Endothelial cell (in vitro differentiated cells): ENCODE results near the gene PTPRJ. TPM values are rescaled to one million over a fixed set of nuclear protein-coding genes. Genes with fewer than 3 reads are reported as not detected.

Source experiments
- DNase-seq: peaks from one replicate; pipeline ENCODE4 v3.0.0; 2021; ENCODE audit warnings: low spot score
- H3K27ac Mint-ChIP-seq: one replicate; pipeline ENCODE4 v1.8.0; 2021; ENCODE audit warnings: mixed read lengths, inconsistent platforms; ENCODE audit not compliant: unreplicated experiment
- H3K27me3 Mint-ChIP-seq: one replicate; pipeline ENCODE4 v1.8.0; 2021; ENCODE audit warnings: mild to moderate bottlenecking, moderate library complexity, mixed read lengths, inconsistent platforms; ENCODE audit not compliant: unreplicated experiment
- H3K36me3 Mint-ChIP-seq: one replicate; pipeline ENCODE4 v1.8.0; 2021; ENCODE audit warnings: mild to moderate bottlenecking, low read depth, mixed read lengths, inconsistent platforms; ENCODE audit not compliant: unreplicated experiment
- H3K4me1 Mint-ChIP-seq: one replicate; pipeline ENCODE4 v1.8.0; 2021; ENCODE audit warnings: mild to moderate bottlenecking, mixed read lengths, inconsistent platforms; ENCODE audit not compliant: unreplicated experiment
- H3K4me3 Mint-ChIP-seq: one replicate; pipeline ENCODE4 v1.8.0; 2021; ENCODE audit warnings: mild to moderate bottlenecking, mixed read lengths, inconsistent platforms; ENCODE audit not compliant: unreplicated experiment
- H3K9me3 Mint-ChIP-seq: one replicate; pipeline ENCODE4 v1.8.0; 2021; ENCODE audit warnings: mixed read lengths, inconsistent platforms; ENCODE audit not compliant: unreplicated experiment
- total RNA-seq: library from RNA; stranded (reverse); fragmentation: NEBNext Ultra II Directional; extraction: Animal tissue kit (Norgen Biotek cat#: 25700); gene quantifications from one replicate; pipeline ENCODE4 v1.2.1, GENCODE V29; 2021; ENCODE audit not compliant: unreplicated experiment
- TF ChIP-seq, protein P1 (sequence below): fragments of 200-600 bp; sonication (generic); IDR thresholded peaks from one replicate; pipeline ENCODE4 v1.5.0; 2021; ENCODE audit warnings: antibody characterized with exemption; ENCODE audit not compliant: unreplicated experiment

Gene PTPRJ
- total RNA-seq, 1 donor from 2014 or later: 1.6 TPM

- TF ChIP-seq, protein P1, sequence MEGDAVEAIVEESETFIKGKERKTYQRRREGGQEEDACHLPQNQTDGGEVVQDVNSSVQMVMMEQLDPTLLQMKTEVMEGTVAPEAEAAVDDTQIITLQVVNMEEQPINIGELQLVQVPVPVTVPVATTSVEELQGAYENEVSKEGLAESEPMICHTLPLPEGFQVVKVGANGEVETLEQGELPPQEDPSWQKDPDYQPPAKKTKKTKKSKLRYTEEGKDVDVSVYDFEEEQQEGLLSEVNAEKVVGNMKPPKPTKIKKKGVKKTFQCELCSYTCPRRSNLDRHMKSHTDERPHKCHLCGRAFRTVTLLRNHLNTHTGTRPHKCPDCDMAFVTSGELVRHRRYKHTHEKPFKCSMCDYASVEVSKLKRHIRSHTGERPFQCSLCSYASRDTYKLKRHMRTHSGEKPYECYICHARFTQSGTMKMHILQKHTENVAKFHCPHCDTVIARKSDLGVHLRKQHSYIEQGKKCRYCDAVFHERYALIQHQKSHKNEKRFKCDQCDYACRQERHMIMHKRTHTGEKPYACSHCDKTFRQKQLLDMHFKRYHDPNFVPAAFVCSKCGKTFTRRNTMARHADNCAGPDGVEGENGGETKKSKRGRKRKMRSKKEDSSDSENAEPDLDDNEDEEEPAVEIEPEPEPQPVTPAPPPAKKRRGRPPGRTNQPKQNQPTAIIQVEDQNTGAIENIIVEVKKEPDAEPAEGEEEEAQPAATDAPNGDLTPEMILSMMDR: no peak
- H3K4me1 Mint-ChIP-seq: no peaks in the 10 kb centered on the region
- H3K4me3 Mint-ChIP-seq: no peak overlapping the region
- no peaks in the 10 kb centered on the region for H3K36me3 Mint-ChIP-seq
- no peaks in the 10 kb centered on the region for H3K9me3 Mint-ChIP-seq
- no peak overlapping the region for H3K27ac Mint-ChIP-seq
- DNase-seq: no peak
- no peaks in the 10 kb centered on the region for H3K27me3 Mint-ChIP-seq
These were observed 182.5 kb downstream of the PTPRJ start for GRCh38 chr11:48162885-48163268.

GRCh38 chr11:48163360-48164100 lies 183.2 kb downstream of the PTPRJ start:
- no peaks in the 10 kb centered on the region for H3K36me3 Mint-ChIP-seq
- H3K27me3 Mint-ChIP-seq: no peaks in the 10 kb centered on the region

GRCh38 chr11:48164836-48165235 lies 184.5 kb downstream of the PTPRJ start:
- Mint-ChIP-seq H3K4me3 (no peak overlapping the region), H3K27ac (no peak overlapping the region), H3K9me3 (no peaks in the 10 kb centered on the region), H3K4me1 (no peaks in the 10 kb centered on the region), H3K36me3 (no peaks in the 10 kb centered on the region), H3K27me3 (no peaks in the 10 kb centered on the region)
- TF ChIP-seq, protein P1: no peak
- no peak for DNase-seq

More at GRCh38 chr11:48163360-48164100, 183.2 kb downstream of the PTPRJ start:
- Mint-ChIP-seq H3K9me3 (no peaks in the 10 kb centered on the region), H3K4me1 (no peaks in the 10 kb centered on the region), H3K4me3 (no peak overlapping the region), H3K27ac (no peak overlapping the region)
- no peak for DNase-seq
- TF ChIP-seq, protein P1: no peak

DNA sequence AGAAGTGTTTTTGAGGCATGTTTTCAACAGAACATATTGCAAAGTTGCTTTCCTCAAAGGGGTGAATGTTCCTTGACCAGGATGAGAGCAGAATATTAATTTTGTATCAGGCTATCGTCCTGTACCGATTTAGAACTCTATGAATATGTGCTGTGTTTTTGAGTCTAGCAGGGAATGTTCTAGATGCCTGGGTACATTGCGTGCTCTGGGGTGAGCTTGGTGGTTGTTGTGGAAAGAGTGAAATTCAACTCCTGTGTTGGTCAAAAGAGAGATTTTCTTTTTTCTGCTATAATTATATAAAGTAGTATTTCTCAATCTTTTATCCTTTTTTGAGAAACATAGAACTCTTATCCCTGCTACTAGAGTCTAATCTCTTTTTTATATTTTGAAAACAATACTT lies 185.1 kb downstream of the PTPRJ start:
- Mint-ChIP-seq H3K36me3 (no peaks in the 10 kb centered on the region), H3K4me1 (no peaks in the 10 kb centered on the region)

DNA sequence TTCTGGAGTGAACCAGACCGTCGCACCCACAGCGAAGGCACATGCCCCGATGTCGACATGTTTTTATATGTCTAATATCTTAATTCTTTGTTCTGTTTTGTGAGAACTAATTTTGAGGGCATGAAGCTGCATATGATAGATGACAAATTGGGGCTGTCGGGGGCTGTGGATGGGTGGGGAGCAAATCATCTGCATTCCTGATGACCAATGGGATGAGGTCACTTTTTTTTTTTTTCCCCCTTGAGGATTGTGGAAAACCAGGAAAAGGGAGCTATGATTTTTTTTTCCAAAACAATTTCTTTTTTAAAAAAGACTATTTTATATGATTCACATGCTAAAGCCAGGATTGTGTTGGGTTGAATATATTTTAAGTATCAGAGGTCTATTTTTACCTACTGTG lies 187.0 kb downstream of the PTPRJ start:
- H3K27me3 Mint-ChIP-seq: peaks cover 3% of the 10 kb centered on the region
- no peaks in the 10 kb centered on the region for H3K9me3 Mint-ChIP-seq
- no peak overlapping the region for H3K27ac Mint-ChIP-seq
- no peaks in the 10 kb centered on the region for H3K36me3 Mint-ChIP-seq
- TF ChIP-seq, protein P1: no peak
- DNase-seq: no peak
- H3K4me3 Mint-ChIP-seq: no peak overlapping the region
- no peaks in the 10 kb centered on the region for H3K4me1 Mint-ChIP-seq

More for the DNA sequence above, 185.1 kb downstream of the PTPRJ start:
- no peaks in the 10 kb centered on the region for H3K9me3 Mint-ChIP-seq
- H3K4me3 Mint-ChIP-seq: no peak overlapping the region
- H3K27me3 Mint-ChIP-seq: no peaks in the 10 kb centered on the region
- no peak for DNase-seq
- no peak overlapping the region for H3K27ac Mint-ChIP-seq
- TF ChIP-seq, protein P1: no peak
